HG02798 (cell line): ENCODE results near the gene LRRC2.
"Not testable (repeated sequence)": the region's sequence is repeated elsewhere in the genome, so short reads cannot be mapped to it uniquely, and the experiment has no call there.

Experiments used
- ATAC-seq: cut with Tn5 transposase; IDR thresholded peaks from one replicate; pipeline ENCODE4 v1.9.1; 2021; ENCODE audit warnings: mild to moderate bottlenecking; ENCODE audit not compliant: unreplicated experiment, poor library complexity

Gene LRRC2

DNA sequence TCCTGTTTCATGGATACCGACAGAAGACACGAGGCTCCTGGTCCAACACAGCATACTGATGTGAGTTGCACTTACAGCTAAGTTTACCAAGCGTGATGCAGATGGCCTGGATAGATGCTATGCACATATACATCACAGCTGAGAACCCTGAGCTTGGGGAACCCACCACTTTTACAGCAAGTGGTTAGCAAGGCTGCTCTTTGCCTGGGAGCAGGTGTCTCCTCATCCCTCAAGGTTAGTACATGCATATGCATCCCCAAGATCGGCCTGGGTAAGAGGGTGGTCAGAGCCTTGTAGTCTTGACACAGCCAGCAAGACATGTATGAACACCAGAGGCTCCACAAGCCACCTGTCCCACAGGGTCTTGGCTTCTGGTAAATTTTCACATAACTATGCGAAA is 28.3 kb downstream of the LRRC2 start:
- ATAC-seq, result no peak

DNA sequence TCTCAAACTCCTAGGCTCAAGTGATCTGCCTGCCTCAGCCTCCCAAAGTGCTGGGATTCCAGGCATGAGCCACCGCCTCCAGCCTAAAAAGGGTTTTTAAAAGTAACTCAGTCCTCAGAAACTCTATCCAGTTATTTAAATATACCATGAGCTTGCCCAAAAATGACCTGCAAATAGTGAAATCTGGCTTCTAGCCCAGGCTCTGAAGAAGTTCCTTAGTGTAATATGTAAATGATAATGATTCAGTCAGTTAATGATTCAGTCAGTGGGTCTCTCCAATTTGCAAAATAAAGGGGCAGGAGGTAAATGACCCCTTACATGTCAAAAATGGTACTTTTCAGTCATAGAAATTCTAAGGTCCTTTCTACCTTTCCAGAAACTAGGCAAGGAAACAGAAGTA is 28.8 kb downstream of the LRRC2 start:
- no peak for ATAC-seq

DNA sequence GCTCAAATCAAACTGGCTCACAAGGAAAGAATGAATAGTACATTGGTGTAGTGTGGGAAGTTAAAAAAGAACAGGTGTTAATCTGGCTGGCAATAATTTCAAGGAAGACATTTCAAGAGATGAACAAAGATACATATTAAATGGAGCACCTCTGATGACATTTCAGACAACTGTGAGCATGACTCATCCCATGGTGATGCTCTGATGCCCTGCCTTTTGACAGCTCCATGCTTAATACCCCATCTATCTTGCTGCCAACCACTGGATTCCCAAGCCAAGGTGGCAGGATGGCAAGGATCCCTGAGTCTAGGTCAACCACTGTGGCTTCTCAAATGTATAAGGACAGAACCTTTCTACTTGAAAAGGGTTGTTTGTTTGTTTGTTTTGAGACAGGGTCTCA is 29.3 kb downstream of the LRRC2 start:
- no peak for ATAC-seq

DNA sequence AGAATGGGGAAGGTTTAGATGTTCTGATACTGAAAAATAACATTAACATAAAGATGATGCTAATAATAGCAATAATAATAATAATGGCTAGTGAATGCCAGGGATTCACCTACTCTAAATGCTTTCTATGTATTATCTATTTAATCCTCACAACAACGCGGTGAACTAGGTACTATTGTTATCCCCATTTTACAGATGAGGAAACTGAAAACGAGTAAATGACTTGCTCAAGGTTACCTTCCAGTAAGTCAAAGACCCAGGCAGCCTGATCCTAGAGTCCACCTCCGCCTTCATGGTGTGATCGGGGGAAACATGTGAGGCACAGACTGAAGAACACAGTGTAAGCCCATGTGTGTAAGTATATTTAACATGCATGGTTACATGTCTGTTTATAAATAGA is 30.4 kb downstream of the LRRC2 start:
- ATAC-seq, result no peak

DNA sequence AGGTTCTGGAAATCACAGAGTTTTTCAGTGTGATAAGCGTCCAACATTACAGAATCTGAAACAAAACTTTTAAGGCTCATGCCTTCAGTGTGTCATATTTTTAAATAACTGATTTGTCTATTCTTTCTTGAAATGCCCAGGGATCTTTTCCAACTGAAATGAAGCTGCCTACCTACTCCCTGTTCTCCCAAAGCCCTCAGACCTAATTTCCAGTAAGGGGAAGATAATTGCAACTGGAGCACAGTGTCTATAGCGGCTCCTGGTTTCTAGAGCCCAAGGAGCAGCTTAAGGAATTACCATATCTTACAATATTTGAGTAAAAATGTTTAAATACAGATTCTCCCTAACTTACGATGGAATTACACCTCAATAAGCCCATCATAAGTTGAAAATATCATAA is 33.0 kb downstream of the LRRC2 start:
- no peak for ATAC-seq

DNA sequence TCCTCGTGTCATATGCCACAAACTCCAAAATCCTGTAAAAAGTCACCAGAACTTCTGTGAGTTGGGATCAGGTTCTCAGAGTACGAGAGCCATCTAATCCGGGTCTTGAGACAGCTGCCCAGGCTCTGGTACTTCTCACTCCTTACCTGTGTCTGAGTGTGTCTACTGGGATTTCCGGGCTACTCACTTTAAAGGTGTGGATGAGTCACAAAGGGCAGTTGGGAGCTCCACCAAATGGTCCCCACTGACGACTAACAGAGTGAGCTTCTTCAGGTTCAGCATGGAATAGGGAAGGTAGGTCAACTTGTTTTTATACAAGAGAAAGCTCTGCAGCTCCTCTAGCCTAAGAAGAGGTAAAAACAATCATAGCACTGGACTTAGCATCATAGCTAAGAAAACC is 38.9 kb downstream of the LRRC2 start:
- ATAC-seq, result no peak

DNA sequence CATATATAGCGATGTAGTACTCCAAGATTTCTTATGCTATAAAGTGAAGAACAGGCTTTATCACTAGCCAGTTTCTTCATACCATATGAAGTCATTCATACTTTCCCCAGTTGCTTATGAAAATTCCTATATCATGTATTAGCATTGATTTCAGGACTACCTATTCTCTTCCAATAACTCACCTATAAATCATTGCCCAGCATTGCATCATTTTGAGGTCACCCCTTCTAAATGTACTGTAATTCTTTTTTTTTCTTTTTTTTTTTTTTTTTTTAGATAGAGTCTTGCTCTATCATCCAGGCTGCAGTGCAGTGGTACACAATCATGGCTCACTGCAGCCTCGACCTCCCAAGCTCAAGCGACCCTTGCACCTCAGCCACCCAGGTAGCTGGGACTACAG is 41.3 kb downstream of the LRRC2 start:
- no peak for ATAC-seq

DNA sequence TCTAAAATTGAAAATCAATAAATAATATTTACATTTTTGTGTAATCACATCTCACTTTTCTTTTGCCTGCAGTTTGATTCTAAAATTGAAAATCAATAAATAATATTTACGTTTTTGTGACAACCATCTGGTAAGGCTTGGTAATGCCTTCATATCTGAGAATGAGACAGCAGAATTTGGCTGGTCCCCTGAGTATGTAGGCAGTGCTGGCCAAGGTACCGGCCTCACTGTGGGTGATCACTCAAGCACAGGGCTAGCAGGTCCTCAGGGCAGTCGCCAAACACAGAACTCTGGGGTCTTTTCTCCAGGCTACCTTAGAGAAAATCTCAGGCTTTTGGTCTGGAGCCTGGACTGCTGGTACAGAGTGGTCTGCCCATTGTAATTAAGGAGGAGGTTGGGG is 42.1 kb downstream of the LRRC2 start:
- no peak for ATAC-seq

DNA sequence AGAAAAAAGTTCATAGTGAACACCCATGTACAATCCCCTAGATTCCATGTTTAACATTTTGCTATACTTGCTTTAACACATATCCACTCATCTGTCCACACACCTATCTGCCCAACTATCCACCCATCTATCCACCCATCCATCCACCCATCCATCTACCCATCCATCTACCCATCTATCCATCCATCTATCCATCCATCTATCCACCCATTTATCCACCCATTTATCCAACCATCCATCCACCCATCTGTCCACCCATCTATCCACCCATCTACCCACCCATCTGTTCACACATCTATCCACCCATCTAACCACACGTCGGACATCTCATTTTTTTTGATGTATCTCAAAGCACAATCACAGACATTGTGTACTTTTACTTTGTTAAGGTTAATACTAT is 42.5 kb downstream of the LRRC2 start:
- ATAC-seq, result no peak

DNA sequence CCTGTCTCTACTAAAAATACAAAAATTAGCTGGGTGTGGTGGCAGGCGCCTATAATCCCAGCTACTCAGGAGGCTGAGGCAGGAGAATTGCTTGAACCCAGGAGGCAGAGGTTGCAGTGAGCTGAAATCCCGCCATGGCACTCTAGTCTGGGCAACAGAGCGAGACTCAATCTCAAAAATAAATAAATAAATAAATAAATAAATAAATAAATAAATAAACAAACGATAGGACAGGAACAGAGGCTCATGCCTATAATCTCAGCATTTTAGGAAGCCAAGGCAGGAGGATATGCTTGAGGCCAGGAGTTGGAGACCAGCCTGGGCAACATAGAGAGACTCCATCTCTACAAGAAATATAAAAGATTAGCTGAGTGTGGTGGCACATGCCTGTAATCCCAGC is 43.9 kb downstream of the LRRC2 start:
- ATAC-seq, result not testable (repeated sequence)

DNA sequence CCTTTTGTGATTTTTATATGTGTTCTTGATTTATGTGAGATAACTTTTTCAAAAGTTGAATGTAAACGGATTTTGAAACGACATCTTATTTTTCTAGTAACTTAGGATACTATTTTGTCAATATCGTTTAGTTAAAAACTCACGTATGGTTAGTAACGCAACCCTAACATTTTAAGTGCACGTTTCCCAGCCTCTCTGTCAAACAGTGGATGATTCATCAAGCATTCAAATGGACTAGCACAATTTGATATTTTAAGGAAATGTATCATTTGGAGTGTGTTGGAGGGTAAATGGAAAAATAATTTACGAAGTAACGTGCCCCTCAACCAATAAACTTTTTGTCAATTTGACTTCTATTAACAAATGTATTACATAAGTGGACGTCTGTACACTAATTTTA is 45.0 kb downstream of the LRRC2 start:
- ATAC-seq, result no peak

DNA sequence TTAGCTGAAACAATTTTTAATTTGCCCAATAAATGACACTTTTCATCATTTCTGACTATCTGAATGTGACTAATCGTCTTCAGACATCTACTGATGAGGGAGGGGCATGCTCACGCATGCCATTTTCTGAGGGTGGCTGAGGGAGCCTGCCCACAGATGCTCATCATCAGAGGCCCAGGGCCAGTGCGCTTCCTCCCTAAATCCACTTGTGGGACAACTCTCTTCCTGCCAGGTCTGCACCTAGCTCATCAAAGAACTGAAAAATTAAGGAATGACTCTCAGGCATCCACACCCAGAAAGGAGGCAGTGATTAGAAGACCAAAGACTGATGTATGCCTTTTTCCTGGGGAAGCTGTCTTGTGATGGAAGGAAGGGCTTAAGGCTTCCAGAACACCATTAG is 45.6 kb downstream of the LRRC2 start:
- no peak for ATAC-seq

DNA sequence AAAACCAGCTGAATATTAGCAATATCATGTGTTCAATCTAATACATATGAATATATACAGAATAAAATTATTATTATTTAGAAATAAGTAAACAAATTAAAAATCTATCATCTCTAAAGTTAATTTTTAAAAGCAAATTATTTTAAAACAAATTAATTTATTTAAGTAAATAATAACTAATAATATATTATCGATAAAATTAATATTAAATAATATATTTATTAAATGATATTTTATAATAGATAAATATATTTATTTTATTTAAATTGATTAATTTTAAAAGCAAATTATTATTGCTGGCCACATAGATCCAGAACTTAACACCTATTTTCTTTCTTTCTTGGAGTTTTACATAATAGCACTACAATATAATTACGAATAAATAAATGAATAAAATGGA is 46.1 kb downstream of the LRRC2 start:
- ATAC-seq, result no peak

DNA sequence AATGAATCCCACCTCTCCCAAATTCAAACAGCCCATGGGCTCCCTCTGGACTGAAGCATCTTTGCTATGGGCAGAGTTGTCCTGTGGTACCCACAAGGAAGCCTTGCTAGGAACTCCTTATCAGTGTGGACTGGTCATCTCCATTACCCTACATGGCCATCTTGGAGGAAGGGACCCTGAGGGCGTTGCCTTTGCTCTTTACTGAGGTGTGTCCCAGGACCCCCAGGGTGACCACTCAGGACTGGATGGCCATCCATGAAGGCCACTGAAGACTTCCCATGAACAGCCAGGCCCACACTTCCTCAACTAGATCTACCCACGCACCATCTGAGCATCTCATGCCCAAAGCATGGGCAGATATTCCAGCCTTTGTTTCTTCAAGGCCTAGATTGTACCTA is 48.3 kb downstream of the LRRC2 start:
- no peak for ATAC-seq

DNA sequence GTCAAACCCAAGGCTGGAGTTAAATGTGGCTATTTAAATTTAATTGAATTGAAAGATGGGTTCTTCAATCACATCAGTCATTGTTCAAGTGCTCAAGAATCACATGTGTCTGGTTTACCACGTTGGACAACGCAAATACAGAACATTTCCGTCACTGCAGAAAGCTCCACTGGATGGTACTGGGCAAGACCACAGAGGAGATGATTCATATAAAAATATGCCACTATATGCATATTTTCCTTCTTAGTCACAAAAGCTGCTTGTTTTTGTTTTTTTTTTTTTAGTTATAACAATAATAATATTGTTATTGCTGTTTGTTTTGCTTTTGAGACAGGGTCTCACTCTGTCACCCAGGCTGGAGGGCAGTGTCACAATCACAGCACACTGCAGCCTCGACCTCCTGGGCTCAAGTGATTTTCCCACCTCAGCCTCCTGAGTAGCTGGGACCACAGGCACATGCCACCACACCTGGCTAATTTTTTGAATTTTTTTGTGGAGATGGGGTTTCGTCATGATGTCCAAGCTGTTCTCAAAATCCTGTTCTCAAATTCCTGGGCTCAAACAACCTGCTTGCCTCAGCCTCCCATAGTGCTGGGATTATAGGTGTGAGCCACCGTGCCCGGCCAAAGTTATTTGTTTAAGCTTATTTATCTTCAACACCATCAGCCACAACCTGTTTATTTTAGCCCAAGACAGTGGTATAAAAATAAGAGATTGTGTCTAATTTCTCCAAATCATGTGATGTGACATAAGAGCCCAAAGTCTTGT is 48.9 kb downstream of the LRRC2 start:
- no peak for ATAC-seq

DNA sequence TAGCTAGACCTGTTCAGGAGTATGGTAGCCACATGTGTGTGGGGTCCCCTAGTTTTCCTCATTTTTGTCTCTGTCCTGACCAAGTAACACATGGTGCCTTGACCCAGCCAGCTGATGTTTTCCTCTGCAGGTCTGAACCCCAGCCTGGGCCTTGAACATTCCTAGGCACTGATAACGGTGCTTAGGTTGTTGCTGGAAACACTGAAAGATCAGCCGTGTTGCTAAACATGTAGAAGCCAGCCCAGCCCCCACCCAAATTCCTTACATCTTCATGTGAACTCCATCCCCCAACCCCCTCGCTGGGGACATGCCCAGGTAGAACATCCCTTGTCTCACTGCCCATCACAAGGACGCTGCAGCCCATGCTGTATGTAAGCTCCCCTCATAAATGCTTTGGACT is 49.6 kb downstream of the LRRC2 start:
- no peak for ATAC-seq

DNA sequence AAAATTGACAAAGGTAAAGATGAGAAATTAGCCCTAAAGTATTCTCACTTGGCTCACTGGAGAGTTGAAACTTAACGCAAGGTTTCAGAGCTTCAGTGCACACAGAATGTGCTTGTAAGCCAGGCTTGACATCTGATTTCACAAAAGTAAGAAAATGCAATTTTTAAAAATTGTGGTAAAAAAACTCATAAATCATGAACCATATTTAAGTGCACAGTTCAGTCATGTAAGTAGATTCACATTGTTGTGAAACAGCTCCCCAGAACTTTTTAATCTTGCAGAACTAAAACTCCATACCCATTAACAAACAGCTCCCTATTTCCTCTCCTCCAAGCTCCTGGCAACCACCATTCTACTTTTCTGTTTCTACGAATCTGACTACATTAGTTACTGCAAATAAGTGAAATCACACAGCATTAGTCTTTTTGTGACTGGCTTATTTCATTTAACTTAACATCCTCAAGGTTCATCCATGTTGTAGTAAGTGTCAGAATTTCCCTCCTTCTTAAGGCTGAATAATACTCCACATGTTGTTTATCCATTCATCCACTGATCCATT is 53.8 kb downstream of the LRRC2 start:
- no peak for ATAC-seq

DNA sequence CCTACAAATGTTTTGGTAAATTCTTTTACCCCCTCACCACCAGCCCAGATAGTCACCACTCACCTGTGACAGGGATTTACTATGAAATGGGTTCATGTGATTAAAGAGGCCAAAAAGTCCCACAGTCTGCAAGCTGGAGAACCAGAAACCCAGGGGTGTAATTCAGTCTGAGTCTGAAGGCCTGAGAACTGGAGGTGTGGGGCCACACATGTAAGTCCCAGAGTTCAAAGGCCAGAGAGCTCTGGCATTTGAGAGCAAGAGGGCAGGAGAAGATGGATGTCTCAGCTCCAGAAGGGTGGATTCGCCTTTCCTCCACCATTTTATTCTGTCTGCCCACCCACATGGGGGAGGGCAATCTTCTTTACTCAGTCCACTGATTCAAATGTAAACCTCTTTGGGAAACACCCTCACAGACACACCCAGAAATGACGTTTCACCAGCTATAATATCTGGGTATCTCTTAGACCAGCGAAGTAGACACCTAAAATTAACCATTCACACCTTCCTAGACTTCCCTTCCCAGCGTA is 56.4 kb downstream of the LRRC2 start:
- no peak for ATAC-seq

DNA sequence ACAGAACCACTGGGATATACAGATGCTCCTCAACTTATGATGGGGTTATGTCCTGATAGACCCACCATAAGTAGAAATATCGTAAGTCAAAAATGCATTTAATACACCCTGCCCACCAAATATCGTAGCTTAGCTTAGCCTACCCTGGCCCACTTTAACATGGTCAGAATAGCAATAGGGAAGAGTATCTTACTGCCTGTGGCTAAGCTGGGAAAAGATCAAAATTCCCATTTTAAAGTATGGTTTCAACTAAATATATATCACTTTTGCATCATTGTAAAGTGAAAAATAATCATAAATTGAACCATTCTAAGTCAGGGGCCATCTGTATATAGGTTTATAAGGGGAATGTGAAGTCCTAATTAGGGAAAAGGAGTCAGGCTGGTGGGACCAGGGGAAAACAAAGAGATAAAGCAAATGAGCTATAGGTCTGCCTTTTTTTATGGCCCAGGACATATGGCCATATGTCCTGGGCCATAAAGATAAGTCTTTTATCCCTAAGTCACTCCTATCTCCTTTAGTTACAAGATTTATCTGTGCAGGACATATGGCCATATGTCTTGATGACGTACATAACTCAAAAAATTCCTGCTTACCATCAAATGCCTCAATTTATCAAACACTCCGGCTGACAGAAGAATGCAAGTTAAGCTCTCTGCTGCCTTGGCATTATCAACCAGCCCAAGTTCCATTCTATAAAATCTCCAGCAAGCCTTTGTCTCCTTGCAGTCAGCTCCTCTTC is 57.1 kb downstream of the LRRC2 start:
- no peak for ATAC-seq

DNA sequence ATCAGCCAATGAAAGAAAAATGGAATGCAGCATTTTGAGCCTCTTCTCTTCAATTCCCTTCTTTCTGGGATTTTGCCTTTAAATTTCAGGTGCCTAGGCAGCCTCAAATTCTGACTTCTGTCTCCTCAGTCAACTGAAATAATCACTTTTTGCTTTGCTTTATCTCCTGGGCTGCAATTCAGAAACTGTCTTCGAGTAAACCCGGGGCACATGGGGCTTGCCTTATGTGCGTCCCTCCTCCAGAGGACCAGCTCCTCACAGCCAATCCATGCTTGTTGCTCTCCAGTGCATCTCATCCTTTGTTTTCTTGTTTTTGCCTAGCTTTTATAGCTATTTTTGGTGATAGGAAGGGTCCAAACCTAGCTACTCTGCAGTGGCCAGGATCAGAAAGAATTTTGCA is 59.6 kb downstream of the LRRC2 start:
- no peak for ATAC-seq

DNA sequence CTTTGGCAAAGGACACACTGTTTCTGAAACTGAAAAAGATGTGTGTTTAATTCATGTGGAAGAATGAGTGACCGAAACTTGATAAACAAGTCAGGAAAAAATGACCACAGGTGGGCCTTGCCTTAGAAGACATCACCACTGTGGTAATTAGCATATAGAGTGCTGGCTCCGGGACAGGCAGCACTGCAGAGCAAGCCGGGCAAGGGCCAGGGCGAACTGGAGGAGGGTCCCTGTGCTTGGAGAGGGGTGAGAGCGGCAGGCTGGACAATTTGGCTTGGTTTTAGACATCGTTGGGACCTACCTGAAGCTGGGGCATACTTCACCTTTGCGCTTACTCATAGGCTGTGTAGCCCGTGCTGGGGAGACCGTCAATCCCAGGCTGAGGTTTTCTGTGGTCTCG is 60.1 kb downstream of the LRRC2 start:
- no peak for ATAC-seq

DNA sequence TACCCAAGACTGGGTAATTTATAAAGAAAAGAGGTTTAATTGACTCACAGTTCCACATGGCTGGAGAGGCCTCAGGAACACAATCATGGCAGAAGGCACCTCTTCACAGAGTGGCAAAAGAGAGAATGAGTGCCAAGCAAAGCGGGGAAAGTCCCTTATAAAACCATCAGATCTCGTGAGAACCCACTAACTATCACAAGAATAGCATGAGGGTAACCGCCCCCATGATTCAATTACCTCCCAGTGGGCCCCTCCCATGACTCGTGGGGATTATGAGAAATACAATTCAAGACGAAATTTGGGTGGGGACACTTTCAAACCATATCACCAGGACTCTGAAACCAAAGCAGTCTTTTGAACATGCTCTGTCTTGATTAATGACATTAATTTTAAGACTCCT is 61.3 kb downstream of the LRRC2 start:
- no peak for ATAC-seq
